GM13977 (cell line): ENCODE data around the gene SENP7.

ENCODE experiments used
- DNase-seq: peaks from one replicate; pipeline ENCODE4 v3.0.0; 2012; ENCODE audit warnings: low spot score
- in situ Hi-C: fragments of 300-500 bp; cut with MboI; formaldehyde crosslinking; loops from one replicate; pipeline ENCODE4 v1.12.0; 2022; ENCODE audit warnings: low sequenced_read_pairs, low pct_unique_long_range_greater_than_20kb, mixed read lengths, inconsistent platforms; ENCODE audit not compliant: unreplicated experiment
- TF ChIP-seq, protein P1 (sequence below): IDR thresholded peaks from 2 replicates; pipeline ENCODE4 v1.5.1; 2012; ENCODE audit warnings: mild to moderate bottlenecking, control low read depth; ENCODE audit not compliant: insufficient read depth; ENCODE audit errors: extremely low read depth, missing control alignments

SENP7 gene

DNA sequence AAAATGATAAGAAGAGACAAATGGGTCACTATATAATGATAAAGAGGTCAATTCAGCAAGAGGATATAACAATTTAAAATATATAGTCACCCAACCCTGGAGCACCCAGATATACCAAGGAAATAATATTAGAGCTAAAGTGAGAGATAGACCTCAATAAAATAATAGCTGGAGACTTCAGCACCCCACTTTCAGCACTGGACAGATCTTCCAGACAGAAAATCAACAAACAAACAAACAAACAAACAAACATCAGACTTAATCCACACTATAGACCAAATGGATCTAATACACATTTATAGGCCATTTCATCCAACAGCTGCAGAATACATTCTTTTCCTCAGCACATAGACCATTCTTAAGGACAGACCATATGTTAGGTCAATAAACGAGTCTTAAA is 79.4 kb downstream of the SENP7 start:
- TF ChIP-seq, protein P1, sequence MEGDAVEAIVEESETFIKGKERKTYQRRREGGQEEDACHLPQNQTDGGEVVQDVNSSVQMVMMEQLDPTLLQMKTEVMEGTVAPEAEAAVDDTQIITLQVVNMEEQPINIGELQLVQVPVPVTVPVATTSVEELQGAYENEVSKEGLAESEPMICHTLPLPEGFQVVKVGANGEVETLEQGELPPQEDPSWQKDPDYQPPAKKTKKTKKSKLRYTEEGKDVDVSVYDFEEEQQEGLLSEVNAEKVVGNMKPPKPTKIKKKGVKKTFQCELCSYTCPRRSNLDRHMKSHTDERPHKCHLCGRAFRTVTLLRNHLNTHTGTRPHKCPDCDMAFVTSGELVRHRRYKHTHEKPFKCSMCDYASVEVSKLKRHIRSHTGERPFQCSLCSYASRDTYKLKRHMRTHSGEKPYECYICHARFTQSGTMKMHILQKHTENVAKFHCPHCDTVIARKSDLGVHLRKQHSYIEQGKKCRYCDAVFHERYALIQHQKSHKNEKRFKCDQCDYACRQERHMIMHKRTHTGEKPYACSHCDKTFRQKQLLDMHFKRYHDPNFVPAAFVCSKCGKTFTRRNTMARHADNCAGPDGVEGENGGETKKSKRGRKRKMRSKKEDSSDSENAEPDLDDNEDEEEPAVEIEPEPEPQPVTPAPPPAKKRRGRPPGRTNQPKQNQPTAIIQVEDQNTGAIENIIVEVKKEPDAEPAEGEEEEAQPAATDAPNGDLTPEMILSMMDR = no peak
- in situ Hi-C loops = no loop called here
- no peak for DNase-seq

DNA sequence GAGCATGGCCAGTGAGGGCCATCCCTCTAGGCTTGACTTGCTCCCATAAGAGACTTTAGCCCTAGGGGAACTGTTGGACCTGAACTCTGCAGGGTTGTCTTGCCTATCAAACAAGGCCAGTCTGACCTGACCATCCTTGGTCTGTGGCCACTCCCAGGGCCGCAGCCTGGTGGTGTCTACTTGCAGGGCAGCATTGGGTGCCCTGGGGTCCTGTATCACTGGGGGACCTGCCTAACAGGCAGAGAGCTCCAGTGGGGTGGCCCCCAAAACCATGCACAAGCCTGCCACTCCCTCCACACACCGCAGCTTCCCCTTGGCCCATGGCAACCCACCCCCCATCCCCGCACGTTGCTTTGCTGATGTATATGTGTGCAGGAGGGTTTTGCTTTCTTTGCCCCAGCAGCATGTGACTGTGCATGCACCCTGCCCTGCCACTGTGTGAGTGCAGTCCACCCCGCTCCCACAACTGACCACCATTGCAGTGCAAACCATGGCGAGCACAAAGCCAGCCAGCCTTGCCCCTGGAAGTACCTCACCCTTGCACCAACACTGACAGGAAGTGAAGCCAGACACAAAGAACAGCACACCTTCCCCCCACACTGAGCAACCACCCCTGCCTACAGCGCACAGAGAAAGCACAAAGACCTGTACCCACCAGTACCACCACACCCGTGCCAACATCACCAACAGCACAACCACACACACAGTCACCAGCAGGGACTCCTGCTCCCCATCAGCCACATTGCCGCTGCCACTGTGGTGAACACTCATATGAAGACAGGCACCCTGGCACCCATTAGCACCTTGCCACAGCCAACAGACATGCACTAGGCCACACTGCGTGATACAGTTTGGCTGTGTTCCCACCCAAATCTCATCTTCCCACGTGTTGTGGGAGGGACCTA is 88.8 kb downstream of the SENP7 start:
- TF ChIP-seq, protein P1 = no peak
- in situ Hi-C loops = no loop called here
- DNase-seq = no peak

DNA sequence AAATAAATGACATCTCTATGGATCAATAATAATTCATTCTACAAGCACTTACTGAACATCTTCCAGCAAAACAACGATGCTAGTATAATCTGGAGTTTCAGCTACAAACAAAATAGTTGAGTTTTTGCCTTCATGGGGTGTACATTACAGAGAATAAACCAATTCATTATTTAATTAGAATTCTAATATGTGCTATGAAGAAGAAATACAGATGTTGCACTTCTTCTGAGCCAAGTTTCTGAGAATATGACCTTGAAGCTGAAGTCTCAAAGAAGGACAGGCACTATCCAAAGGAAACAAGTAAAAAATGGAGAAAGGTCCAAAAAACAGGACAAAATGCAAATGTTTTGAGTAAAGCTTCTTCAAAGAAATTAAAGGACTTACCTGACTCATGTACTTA is 94.2 kb downstream of the SENP7 start:
- TF ChIP-seq, protein P1 = no peak
- in situ Hi-C loops = no loop called here
- no peak for DNase-seq

DNA sequence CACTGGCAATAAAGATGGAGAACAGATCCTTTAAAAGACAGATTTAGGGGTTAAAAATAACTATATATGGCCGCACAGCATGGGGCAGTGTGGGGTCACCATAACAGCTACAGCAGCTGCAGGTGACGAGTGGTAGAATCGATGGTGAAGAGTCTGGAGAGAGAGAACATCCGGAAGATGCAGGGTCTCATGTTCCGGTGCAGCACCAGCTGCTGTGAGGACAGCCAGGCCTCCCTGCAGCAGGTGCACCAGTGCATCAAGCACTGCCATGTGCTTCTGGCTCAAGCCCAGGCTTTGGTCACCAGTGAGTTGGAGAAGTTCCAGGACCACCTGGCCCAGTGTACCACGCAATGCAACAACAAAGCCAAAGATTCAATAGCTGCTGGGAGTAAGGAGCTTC is 98.9 kb downstream of the SENP7 start:
- no peak for DNase-seq
- in situ Hi-C loops = no loop called here
- TF ChIP-seq, protein P1 = no peak

DNA sequence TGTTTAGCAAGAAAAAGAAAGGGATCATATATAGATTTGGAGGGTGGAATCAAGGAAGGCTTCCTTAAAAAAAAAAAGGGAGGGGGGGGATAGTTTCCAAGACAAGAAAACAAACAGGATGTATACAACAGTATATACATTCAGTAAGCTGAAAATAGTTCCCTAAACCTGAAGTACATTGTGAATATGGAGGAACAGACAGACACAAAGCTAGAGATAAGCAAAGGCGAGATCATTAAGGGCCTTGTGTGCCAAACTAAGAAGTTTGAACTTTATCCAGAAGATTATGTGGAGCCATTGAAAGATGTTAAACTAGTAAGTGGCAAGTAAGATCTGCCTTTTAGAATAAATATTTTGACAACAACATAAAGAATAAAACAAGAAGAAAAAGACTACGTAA is 99.4 kb downstream of the SENP7 start:
- TF ChIP-seq, protein P1 = no peak
- in situ Hi-C loops = no loop called here
- no peak for DNase-seq

DNA sequence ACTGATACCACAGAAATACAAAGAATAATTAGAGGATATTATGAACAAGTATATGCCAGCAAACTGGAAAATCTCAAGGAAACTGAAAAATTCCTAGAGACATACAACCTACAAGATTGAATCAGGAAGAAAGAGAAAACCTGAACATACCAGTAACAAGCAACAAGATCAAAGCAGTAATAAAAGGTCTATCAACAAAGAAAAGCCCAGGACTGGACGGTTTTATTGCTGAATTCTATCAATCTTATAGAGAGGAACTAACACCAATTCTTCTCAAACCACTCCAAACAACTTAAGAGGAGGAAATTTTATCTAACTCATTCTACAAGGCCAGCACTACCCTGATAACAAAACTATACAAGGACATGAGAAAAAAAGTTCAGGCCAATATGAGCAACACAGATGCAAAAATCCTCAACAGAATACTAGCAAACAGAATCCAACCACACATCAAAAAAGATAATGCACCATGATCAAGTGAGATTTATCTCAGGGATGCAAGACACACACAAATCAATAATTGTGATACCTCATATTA is 121.5 kb downstream of the SENP7 start:
- TF ChIP-seq, protein P1 = no peak
- in situ Hi-C loops = no loop called here
- DNase-seq = no peak
